ENCODE data around the gene NENF. TPM values are rescaled to one million over a fixed set of nuclear protein-coding genes. Genes with fewer than 3 reads are reported as not detected.

NENF gene
- total RNA-seq, 3 donors from 2014 or later (not counting 1 experiment from before 2014, with no cell fraction given), result 7.2 to 14.0 (median 12.2) TPM

- H3K36me3 ChIP-seq (ENCODE audit: control insufficient read depth, insufficient read depth, low read length), result no peaks in the 10 kb centered on the region
- Mint-ChIP-seq H3K27me3 (ENCODE audit: low read depth in 2 of 2) (peaks cover 7% of the 10 kb centered on the region in 2 donors), H3K9me3 (no peaks in the 10 kb centered on the region), H3K36me3 (no peaks in the 10 kb centered on the region), H3K4me1 (peaks cover 19 to 26% of the 10 kb centered on the region in 2 donors), H3K27ac (peak overlapping the region in 1 of 2 donors; percentile 50), H3K4me3 (no peak overlapping the region)
- H3K4me1 ChIP-seq (ENCODE audit: control insufficient read depth, insufficient read depth, low read length), result peaks cover 19% of the 10 kb centered on the region
- TF ChIP-seq CTCF (IDR thresholded peaks at IDR 0.05), result no peak
- 68% methylated on average over 10 of the region's 10 CpGs for WGBS (ENCODE audit: insufficient coverage)
- H3K4me3 ChIP-seq (ENCODE audit: low read length), result no peak overlapping the region
- DNase-seq (no peak), ATAC-seq (peak in 1 of 3 donors; percentile 14)
- no peaks in the 10 kb centered on the region for H3K27me3 ChIP-seq (ENCODE audit: control insufficient read depth, insufficient read depth, low read length)
- no peaks in the 10 kb centered on the region for H3K9me3 ChIP-seq (ENCODE audit: control insufficient read depth, insufficient read depth, low read length)
- intact Hi-C loops (cut with micrococcal nuclease), result no loop called here
- no peak overlapping the region for H3K27ac ChIP-seq (ENCODE audit: low read length)
Measured at GRCh38 chr1:212485913-212486618, 53.3 kb downstream of the NENF start.

- no peak for TF ChIP-seq CTCF (IDR thresholded peaks at IDR 0.05)
- H3K27ac ChIP-seq (ENCODE audit: low read length), result no peak overlapping the region
- H3K36me3 ChIP-seq (ENCODE audit: control insufficient read depth, insufficient read depth, low read length), result no peaks in the 10 kb centered on the region
- no peak overlapping the region for H3K4me3 ChIP-seq (ENCODE audit: low read length)
- peaks cover 15% of the 10 kb centered on the region for H3K4me1 ChIP-seq (ENCODE audit: control insufficient read depth, insufficient read depth, low read length)
- intact Hi-C loops (cut with micrococcal nuclease), result no loop called here
- H3K9me3 ChIP-seq (ENCODE audit: control insufficient read depth, insufficient read depth, low read length), result no peaks in the 10 kb centered on the region
- Mint-ChIP-seq H3K9me3 (no peaks in the 10 kb centered on the region), H3K36me3 (no peaks in the 10 kb centered on the region), H3K27me3 (ENCODE audit: low read depth in 2 of 2) (peaks cover 10 to 12% of the 10 kb centered on the region in 2 donors), H3K27ac (peak overlapping the region in 1 of 2 donors; percentile 50), H3K4me1 (peaks cover 17 to 23% of the 10 kb centered on the region in 2 donors), H3K4me3 (no peak overlapping the region)
- no peaks in the 10 kb centered on the region for H3K27me3 ChIP-seq (ENCODE audit: control insufficient read depth, insufficient read depth, low read length)
- 90% methylated on average over 4 of the region's 4 CpGs for WGBS (ENCODE audit: insufficient coverage)
- ATAC-seq, result no peak
- no peak for DNase-seq
Measured at GRCh38 chr1:212486619-212486975, 53.9 kb downstream of the NENF start.

GRCh38 chr1:212487286-212487685, 54.6 kb downstream of the NENF start:
- H3K9me3 ChIP-seq (ENCODE audit: control insufficient read depth, insufficient read depth, low read length), result no peaks in the 10 kb centered on the region
- Mint-ChIP-seq H3K36me3 (no peaks in the 10 kb centered on the region), H3K4me3 (no peak overlapping the region), H3K27me3 (ENCODE audit: low read depth in 2 of 2) (peaks cover 13 to 19% of the 10 kb centered on the region in 2 donors), H3K27ac (peak overlapping the region in 1 of 2 donors; percentile 45), H3K9me3 (no peaks in the 10 kb centered on the region), H3K4me1 (peaks cover 10 to 16% of the 10 kb centered on the region in 2 donors)
- TF ChIP-seq CTCF (IDR thresholded peaks at IDR 0.05), result no peak
- H3K4me3 ChIP-seq (ENCODE audit: low read length), result no peak overlapping the region
- H3K27me3 ChIP-seq (ENCODE audit: control insufficient read depth, insufficient read depth, low read length), result no peaks in the 10 kb centered on the region
- 97% methylated on average over 2 of the region's 2 CpGs for WGBS (ENCODE audit: insufficient coverage)
- intact Hi-C loops (cut with micrococcal nuclease), result no loop called here
- no peak for ATAC-seq
- H3K36me3 ChIP-seq (ENCODE audit: control insufficient read depth, insufficient read depth, low read length), result no peaks in the 10 kb centered on the region
- H3K4me1 ChIP-seq (ENCODE audit: control insufficient read depth, insufficient read depth, low read length), result peaks cover 8% of the 10 kb centered on the region
- H3K27ac ChIP-seq (ENCODE audit: low read length), result no peak overlapping the region
- DNase-seq, result no peak

Data from natural killer cell (primary cell).